Breast epithelium (tissue), 4 donors: ENCODE measurements around the gene ATAD3A. TPM values are rescaled to one million over a fixed set of nuclear protein-coding genes. Genes with fewer than 3 reads are reported as not detected.

Source experiments
- DNase-seq, 2 donors: peaks; one replicate each; pipeline ENCODE4 v3.0.0-alpha.2; 2019; ENCODE audit warnings: low spot score in 2 of 2
- H3K27ac ChIP-seq, 2 donors: fragments of 200-600 bp; sonication (generic) in 1 of 2; one replicate each; pipeline ENCODE4 v1.5.1; 2016 to 2019; ENCODE audit warnings: mild to moderate bottlenecking in 1 of 2
- H3K27me3 ChIP-seq, 2 donors: fragments of 200-600 bp; sonication (generic) in 1 of 2; one replicate each; pipeline versions ENCODE4 v1.5.1 to v1.6.0; 2017 to 2019; ENCODE audit warnings: control low read depth in 1 of 2, mild to moderate bottlenecking in 1 of 2
- H3K36me3 ChIP-seq: fragments of 200-600 bp; one replicate; pipeline ENCODE4 v1.5.1; 2019
- H3K4me1 ChIP-seq, 2 donors: fragments of 200-600 bp; sonication (generic); one replicate each; pipeline ENCODE4 v1.5.1; 2016 to 2019; ENCODE audit warnings: control low read depth in 1 of 2
- H3K4me3 ChIP-seq, 3 donors: fragments of 200-600 bp; sonication (generic); 1 replicate in 2 of 3; 2 replicates in 1 of 3; pipeline ENCODE4 v1.5.1; 2016 to 2019; ENCODE audit warnings: mild to moderate bottlenecking in 3 of 3, moderate library complexity in 2 of 3
- H3K9me3 ChIP-seq, 2 donors: fragments of 200-600 bp; sonication (generic) in 1 of 2; one replicate each; pipeline ENCODE4 v1.5.1; 2016 to 2019; ENCODE audit warnings: control low read depth in 1 of 2
- POLR2A ChIP-seq: fragments of 450-650 bp; IDR thresholded peaks from one replicate; pipeline ENCODE4 v1.6.1; 2016; ENCODE audit warnings: antibody characterized with exemption, mild to moderate bottlenecking, moderate library complexity
- POLR2AphosphoS5 ChIP-seq, 3 donors: sonication (generic); formaldehyde crosslinking; IDR thresholded peaks; one replicate each; pipeline ENCODE4 v1.6.1; 2017; ENCODE audit warnings: antibody characterized with exemption in 3 of 3
- intact Hi-C: fragments of 100-400 bp; cut with DNase I; formaldehyde crosslinking; loops from one replicate; pipeline ENCODE4 v1.15.1; 2023; ENCODE audit warnings: low total_unique reads
- total RNA-seq, 3 donors: library from RNA; depleted of rRNA; stranded (reverse); fragments of >200 nt; gene quantifications; one replicate each; pipeline ENCODE4 v1.1.0, GENCODE V29; 2016
- TF ChIP-seq, protein P1 (sequence below), 3 donors: fragments of 450-650 bp; IDR thresholded peaks; one replicate each; pipeline ENCODE4 v1.5.1; 2016 to 2017; ENCODE audit warnings: antibody characterized with exemption in 3 of 3, mild to moderate bottlenecking in 3 of 3, moderate library complexity in 3 of 3

ATAD3A gene
- total RNA-seq, 3 donors from 2014 or later, result 14.9 to 22.3 (median 15.5) TPM

DNA sequence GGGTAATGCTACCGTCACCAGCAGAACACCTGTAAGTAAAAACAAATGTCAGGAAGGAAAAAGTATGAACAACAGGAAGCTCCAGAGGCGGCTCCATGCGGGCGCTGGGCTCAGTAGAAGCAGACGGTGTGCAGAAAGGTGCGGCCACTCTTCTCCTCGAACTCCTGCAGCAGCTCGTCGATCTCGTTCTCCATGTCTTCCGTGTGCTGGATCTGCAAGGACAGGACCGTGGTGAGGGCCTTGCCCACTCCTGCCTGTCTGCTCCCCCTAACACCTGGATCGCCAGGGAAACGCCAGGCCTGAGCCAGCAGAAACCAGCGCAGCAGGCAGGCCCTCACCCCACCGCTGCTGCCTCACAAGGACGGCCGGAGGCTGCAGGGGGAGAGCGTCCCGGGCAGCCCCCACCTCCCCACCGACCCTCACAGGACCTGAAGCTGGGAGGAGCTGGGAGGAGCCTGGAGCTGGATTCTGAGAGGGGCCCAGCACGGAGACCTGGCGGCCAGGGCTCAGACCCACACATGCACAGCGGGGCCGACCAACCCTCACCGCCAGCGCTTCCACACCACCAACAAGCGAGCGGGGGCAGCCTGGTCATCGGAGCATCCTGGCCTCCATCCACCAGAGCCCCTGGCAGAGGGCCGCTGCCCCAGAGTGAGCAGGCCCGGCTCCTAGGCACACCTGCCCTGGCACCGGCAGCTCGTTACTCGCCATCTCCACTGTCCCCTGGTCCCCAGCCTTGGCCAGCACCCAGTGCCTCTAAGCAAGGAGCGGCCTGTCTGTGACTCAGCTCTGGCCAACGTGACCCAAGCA lies 30.2 kb downstream of the ATAD3A start:
- Histone ChIP-seq H3K27ac (no peak overlapping the region), H3K36me3 (no peaks in the 10 kb centered on the region), H3K27me3 (no peaks in the 10 kb centered on the region), H3K9me3 (no peaks in the 10 kb centered on the region), H3K4me1 (peaks cover 0 to 14% of the 10 kb centered on the region in 2 donors), H3K4me3 (no peak overlapping the region)
- no peak for DNase-seq
- intact Hi-C loops, result no loop called here
- TF ChIP-seq POLR2AphosphoS5 (IDR thresholded peaks at IDR 0.05) (no peak), POLR2A (no peak)
- TF ChIP-seq, protein P1, sequence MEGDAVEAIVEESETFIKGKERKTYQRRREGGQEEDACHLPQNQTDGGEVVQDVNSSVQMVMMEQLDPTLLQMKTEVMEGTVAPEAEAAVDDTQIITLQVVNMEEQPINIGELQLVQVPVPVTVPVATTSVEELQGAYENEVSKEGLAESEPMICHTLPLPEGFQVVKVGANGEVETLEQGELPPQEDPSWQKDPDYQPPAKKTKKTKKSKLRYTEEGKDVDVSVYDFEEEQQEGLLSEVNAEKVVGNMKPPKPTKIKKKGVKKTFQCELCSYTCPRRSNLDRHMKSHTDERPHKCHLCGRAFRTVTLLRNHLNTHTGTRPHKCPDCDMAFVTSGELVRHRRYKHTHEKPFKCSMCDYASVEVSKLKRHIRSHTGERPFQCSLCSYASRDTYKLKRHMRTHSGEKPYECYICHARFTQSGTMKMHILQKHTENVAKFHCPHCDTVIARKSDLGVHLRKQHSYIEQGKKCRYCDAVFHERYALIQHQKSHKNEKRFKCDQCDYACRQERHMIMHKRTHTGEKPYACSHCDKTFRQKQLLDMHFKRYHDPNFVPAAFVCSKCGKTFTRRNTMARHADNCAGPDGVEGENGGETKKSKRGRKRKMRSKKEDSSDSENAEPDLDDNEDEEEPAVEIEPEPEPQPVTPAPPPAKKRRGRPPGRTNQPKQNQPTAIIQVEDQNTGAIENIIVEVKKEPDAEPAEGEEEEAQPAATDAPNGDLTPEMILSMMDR (IDR thresholded peaks at IDR 0.05), result no peak

DNA sequence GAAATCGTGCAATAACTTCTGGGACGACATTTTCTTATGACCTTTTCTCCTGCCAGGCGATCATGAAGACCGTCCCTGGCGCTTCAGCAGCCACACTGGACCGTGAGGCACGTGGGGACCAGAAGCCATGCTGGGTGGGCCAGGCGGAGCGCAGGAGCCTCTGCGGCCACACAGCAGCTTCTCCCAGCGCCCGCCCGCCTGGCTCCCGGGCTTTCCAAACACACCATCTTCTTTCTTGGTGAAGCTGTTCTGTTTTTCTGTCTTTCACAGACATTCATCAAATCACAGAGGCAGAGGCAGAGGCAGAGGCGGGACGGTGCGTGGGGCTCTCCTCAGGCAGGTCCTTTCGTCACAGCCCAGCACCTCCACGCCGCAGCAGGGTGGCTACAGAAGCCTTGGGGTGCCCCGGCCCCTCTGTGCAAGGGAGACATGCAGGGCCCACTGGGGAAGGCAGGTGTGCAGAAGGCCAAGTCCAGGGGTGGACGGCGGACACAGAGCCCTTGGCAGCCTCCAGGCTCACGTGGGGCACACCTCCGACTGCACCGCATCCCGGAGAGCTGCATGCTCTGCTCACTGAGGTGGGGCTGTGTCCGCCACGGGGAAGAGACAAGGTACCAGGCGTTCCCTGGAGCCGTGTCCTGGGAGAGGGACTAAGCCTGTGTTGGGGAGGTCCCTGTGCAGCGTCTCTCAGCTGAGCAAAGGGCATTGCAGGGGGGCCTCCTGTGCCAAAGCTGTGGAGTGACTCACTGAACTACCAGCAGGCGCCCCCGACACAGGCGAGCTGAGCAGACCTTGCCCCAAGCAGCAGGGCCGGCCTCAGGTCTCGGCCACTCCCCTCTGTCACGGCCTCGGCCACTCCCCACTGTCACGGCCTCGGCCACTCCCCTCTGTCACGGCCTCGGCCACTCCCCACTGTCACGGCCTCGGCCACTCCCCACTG lies 31.1 kb downstream of the ATAD3A start:
- Histone ChIP-seq H3K36me3 (no peaks in the 10 kb centered on the region), H3K4me1 (peaks cover 0 to 14% of the 10 kb centered on the region in 2 donors), H3K27ac (no peak overlapping the region), H3K27me3 (no peaks in the 10 kb centered on the region), H3K4me3 (peak overlapping the region in 1 of 3 donors; percentile 35), H3K9me3 (no peaks in the 10 kb centered on the region)
- TF ChIP-seq POLR2A (no peak), POLR2AphosphoS5 (IDR thresholded peaks at IDR 0.05) (no peak)
- TF ChIP-seq, protein P1 (IDR thresholded peaks at IDR 0.05), result no peak
- DNase-seq, result no peak
- intact Hi-C loops, result no loop called here

DNA sequence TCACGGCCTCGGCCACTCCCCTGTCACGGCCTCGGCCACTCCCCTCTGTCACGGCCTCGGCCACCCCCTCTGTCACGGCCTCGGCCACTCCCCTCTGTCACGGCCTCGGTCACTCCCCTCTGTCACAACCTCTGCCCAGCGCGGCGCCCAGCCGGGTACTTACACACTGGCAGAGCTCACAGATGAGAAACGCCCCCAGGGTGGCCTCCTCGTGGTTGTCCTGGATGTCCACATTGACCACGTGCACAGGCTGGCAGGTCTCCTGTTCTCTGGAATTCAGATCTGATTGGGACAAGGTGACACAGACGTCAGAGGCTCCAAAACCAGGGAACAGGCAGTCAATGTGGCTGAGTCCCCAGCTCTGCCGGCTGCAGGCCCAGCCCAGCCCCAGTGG lies 31.7 kb downstream of the ATAD3A start:
- intact Hi-C loops, result no loop called here
- DNase-seq, result peak; percentile 79 to 94
- Histone ChIP-seq H3K27ac (no peak overlapping the region), H3K4me3 (peak overlapping the region in 1 of 3 donors; percentile 35), H3K27me3 (no peaks in the 10 kb centered on the region), H3K36me3 (no peaks in the 10 kb centered on the region), H3K9me3 (no peaks in the 10 kb centered on the region), H3K4me1 (peaks cover 0 to 14% of the 10 kb centered on the region in 2 donors)
- no peak for TF ChIP-seq POLR2A
- TF ChIP-seq, protein P1 (IDR thresholded peaks at IDR 0.05), result no peak
- TF ChIP-seq POLR2AphosphoS5 (IDR thresholded peaks at IDR 0.05), result no peak

DNA sequence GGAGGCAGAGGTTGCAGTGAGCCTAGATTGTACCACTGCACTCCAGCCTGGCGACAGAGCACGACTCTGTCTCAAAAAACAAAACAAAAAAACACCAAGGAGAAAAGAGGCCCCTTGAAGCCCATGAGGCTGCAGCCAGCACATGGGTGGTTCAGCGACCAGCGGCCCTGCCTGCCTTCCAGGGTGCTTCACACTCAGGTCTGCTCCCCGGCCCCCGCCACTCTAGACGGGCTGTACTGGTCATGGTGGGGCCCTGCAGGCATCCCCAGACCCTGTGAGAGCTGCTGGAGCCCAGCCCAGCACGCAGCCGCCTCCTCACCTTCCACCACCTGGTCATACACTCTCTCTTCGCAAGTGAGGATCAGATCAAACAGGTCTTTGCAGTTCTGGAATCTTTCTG lies 32.6 kb downstream of the ATAD3A start:
- no peak for DNase-seq
- Histone ChIP-seq H3K36me3 (no peaks in the 10 kb centered on the region), H3K27me3 (no peaks in the 10 kb centered on the region), H3K4me1 (peaks cover 0 to 10% of the 10 kb centered on the region in 2 donors), H3K27ac (no peak overlapping the region), H3K4me3 (no peak overlapping the region), H3K9me3 (no peaks in the 10 kb centered on the region)
- TF ChIP-seq POLR2AphosphoS5 (IDR thresholded peaks at IDR 0.05), result no peak
- no peak for TF ChIP-seq POLR2A
- TF ChIP-seq, protein P1 (IDR thresholded peaks at IDR 0.05), result no peak
- intact Hi-C loops, result no loop called here
